Hepatocyte (in vitro differentiated cells): ENCODE results near the gene C2CD5.

Experiments used
- EZH2 ChIP-seq: fragments of 200-600 bp; sonication (generic); IDR thresholded peaks from 2 replicates; pipeline ENCODE4 v1.6.1; 2016; ENCODE audit warnings: antibody characterized with exemption, mild to moderate bottlenecking, borderline replicate concordance
- EZH2phosphoT487 ChIP-seq: fragments of 200-600 bp; sonication (generic); IDR thresholded peaks from one replicate; pipeline ENCODE4 v1.6.1; 2018; ENCODE audit warnings: antibody characterized with exemption, mild to moderate bottlenecking, low read depth, moderate library complexity; ENCODE audit not compliant: unreplicated experiment, severe bottlenecking
- TF ChIP-seq, protein P1 (sequence below): fragments of 200-600 bp; sonication (generic); IDR thresholded peaks from 2 replicates; pipeline ENCODE4 v1.5.1; 2016; ENCODE audit warnings: antibody characterized with exemption, mild to moderate bottlenecking; ENCODE audit not compliant: poor library complexity

DNA sequence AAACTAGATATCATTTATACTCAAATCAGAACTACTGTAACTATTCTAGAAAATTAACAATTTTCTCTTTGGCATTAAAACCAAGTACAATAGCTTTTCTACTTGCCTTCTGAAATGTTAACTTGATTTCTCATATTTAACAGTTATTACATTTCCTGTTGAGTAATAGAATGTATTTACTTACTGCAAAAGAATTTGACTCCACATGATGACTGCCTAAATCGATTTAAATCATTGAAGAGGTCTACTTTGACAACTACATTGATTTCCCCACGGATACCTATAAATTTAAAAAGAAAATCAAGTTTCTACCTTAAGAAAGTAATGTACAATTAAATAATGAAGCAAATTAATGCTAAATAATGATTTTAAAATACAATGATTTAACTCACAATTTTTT, 18.9 kb downstream of the C2CD5 start:
- TF ChIP-seq, protein P1, sequence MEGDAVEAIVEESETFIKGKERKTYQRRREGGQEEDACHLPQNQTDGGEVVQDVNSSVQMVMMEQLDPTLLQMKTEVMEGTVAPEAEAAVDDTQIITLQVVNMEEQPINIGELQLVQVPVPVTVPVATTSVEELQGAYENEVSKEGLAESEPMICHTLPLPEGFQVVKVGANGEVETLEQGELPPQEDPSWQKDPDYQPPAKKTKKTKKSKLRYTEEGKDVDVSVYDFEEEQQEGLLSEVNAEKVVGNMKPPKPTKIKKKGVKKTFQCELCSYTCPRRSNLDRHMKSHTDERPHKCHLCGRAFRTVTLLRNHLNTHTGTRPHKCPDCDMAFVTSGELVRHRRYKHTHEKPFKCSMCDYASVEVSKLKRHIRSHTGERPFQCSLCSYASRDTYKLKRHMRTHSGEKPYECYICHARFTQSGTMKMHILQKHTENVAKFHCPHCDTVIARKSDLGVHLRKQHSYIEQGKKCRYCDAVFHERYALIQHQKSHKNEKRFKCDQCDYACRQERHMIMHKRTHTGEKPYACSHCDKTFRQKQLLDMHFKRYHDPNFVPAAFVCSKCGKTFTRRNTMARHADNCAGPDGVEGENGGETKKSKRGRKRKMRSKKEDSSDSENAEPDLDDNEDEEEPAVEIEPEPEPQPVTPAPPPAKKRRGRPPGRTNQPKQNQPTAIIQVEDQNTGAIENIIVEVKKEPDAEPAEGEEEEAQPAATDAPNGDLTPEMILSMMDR: no peak
- TF ChIP-seq EZH2phosphoT487: no peak
- TF ChIP-seq EZH2: no peak
